ENCODE results near the gene PET100. TPM values are rescaled to one million over a fixed set of nuclear protein-coding genes. Genes with fewer than 3 reads are reported as not detected.
"Not testable (repeated sequence)": the region's sequence is repeated elsewhere in the genome, so short reads cannot be mapped to it uniquely, and the experiment has no call there.

Gene PET100
- total RNA-seq, 3 donors from 2014 or later, result 107 to 132 (median 128) TPM

DNA sequence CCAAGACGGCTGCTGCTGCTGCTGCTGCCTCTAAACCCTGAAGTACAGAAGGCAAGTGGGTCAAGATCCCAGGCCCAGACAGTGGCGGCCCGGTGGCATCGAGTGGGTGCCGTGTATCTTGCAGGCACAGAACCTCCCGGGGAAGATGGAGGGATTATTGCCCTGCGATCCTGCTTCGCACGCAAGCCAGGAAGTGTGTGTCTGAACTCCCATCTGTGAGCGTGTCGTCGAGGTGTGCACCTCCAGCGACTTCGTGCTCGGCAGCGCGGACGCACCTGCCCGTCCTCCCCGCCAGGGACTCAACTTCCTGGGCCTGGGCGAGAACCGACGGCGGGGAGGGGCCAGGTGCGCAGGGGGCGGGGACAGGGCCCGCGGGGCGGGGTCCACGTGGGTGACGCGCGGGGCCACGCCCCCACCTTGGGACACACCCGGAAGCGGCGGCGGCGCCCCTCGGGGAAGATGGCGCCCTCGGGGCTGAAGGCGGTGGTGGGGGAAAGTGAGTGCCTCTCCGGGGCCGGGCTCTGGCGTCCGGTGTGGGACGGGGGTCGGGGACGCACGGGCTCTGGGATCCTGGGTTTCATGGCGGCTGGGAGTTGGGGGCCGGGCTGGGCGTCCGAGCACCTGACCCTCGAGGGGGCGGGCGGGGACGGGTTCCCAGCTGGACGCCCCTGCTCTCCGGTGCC lies 7.2 kb downstream of the PET100 start, which contains the start of gene STXBP2:
Gene STXBP2, plus strand, starts transcription at position 420 of the 683 bp plus-strand sequence. Its CDS starts 40 bp downstream, at position 460.
- Mint-ChIP-seq H3K27me3 (ENCODE audit: low read depth) (no peaks in the 10 kb centered on the region), H3K9me3 (no peaks in the 10 kb centered on the region), H3K4me1 (ENCODE audit: low read depth) (peaks cover 32% of the 10 kb centered on the region), H3K4me3 (peak within 1 kb of the TSS; percentile 84), H3K36me3 (ENCODE audit: insufficient read depth) (peaks cover 5% of the 10 kb centered on the region)
- ATAC-seq (peak; percentile 95 to 96), DNase-seq (peak; percentile 93)

DNA sequence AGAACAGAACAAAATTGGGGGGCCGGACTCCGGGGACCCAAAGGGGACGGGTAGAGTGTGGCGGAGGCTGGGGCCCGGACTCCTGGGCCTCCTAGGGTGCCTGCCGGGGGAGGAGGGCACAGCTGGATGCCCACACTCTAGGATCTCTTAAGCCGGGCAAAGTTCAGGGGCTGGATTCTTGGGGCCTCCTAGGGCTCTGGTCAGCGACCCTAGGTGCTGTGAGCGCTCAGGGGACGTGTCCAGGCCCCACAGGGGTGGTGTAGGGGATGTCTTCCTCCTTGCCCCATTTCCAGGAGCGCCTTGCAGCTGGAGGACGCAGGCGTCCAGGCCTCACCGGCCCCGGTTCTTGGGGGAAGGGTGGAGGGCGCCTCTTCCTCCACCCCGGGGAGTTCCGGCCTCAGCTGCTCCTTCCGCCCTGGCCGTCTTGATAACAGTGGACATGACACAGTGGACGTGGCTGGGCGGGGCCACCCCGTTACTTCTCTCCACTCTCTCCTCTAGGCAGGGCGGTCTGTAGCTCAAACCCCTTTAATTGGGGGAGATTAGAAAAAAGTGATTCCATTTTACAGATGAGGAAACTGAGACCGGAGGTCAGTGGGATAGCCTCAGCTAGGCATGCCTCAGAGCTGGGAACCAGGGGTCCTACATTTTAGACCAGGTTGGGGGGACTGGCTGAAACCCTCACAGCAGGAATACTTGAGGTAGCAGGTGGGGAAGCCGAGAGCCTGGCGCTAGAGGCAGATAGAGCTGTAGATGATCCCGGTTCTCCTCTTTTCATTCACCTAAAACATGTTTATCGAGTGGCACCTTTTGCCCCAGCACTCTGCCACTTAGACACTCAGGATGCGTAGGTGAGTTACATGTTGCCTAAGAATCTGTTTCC lies 8.0 kb downstream of the PET100 start:
- Mint-ChIP-seq H3K27me3 (ENCODE audit: low read depth) (no peaks in the 10 kb centered on the region), H3K9me3 (no peaks in the 10 kb centered on the region), H3K36me3 (ENCODE audit: insufficient read depth) (peaks cover 3% of the 10 kb centered on the region), H3K4me3 (peak overlapping the region; percentile 84), H3K4me1 (ENCODE audit: low read depth) (peaks cover 32% of the 10 kb centered on the region)
- DNase-seq (no peak), ATAC-seq (peak; percentile 15 to 36)

DNA sequence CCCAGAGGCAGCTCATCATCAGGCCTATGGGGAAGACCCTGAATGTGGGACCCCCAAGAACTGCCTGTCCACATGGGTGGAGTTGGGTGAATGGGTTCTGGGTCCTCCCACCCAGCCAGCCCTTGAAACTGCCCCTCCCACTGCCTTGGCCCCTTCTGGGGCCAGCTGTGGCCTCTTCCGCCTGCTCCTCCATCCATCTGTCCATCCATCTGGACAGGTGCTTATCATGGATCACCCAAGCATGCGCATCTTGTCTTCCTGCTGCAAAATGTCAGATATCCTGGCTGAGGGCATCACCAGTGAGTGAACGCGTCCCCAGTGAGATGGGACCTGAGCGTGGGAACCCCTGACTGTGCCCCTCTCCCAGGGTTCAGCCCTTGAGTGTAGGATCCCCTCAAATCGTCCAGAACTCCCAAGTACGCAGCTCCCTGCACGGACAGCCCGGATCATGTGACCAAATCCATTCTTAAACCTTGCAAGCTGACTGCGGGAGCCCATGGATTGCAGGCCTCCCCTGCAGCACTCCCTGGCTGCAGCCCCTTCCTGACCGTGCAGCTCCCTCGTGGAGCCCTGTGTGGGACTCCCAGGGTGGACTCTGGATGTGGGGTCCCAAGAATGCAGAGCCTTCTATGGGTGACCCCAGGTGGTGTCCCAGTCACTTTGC lies 9.3 kb downstream of the PET100 start:
- DNase-seq (no peak), ATAC-seq (no peak)
- no peaks in the 10 kb centered on the region for H3K27me3 Mint-ChIP-seq (ENCODE audit: low read depth)
- H3K4me1 Mint-ChIP-seq (ENCODE audit: low read depth), result peaks cover 32% of the 10 kb centered on the region
- peaks cover 3% of the 10 kb centered on the region for H3K36me3 Mint-ChIP-seq (ENCODE audit: insufficient read depth)
- H3K9me3 Mint-ChIP-seq, result no peaks in the 10 kb centered on the region
- peak overlapping the region; percentile 61 for H3K4me3 Mint-ChIP-seq

DNA sequence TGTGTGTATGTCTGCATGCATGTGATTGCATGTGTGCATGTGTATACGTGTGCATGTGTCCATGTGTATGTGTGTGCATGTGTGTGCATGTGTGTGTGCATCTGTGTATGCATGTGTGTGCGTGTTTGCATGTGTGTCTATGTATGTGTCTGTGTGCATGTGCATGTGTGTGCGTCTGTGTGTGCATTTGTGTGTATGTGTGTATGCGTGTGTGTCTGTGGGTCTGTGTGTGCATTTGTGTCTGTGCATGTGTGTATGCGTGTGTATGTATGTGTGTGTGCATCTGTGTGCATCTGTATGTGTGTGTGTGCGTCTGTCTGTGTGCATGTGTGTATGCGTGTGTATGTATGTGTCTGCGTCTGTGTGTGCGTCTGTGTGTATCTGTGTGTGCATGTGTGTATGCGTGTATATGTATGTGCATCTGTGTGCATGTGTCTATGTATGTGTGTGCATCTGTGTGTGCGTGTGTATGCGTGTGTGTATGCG lies 10.3 kb downstream of the PET100 start:
- H3K4me1 Mint-ChIP-seq (ENCODE audit: low read depth), result peaks cover 32% of the 10 kb centered on the region
- peak overlapping the region; percentile 35 for H3K4me3 Mint-ChIP-seq
- DNase-seq (no peak), ATAC-seq (no peak)
- H3K9me3 Mint-ChIP-seq, result no peaks in the 10 kb centered on the region
- peaks cover 7% of the 10 kb centered on the region for H3K36me3 Mint-ChIP-seq (ENCODE audit: insufficient read depth)
- H3K27me3 Mint-ChIP-seq (ENCODE audit: low read depth), result no peaks in the 10 kb centered on the region

DNA sequence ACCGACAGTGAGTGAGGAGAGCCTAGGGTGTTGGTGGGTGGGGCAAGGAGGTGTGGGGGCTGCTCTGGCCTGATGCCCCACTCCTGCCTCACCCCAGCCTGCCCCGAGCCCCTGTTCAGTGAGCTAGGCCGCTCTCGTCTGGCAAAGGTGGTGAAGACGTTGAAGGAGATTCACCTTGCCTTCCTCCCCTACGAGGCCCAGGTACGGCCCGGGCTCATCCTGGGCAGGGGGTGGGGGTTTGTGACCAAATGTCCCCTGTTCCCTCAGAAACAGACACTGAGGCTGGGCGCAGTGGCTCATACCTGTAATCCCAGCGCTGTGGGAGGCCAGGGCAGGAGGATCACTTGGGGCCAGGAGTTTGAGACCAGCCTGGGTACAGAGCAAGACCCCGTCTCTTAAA lies 11.2 kb downstream of the PET100 start:
- no peak overlapping the region for H3K4me3 Mint-ChIP-seq
- DNase-seq, result no peak
- no peaks in the 10 kb centered on the region for H3K9me3 Mint-ChIP-seq
- peaks cover 29% of the 10 kb centered on the region for H3K4me1 Mint-ChIP-seq (ENCODE audit: low read depth)
- peaks cover 9% of the 10 kb centered on the region for H3K36me3 Mint-ChIP-seq (ENCODE audit: insufficient read depth)
- ATAC-seq, result no peak
- H3K27me3 Mint-ChIP-seq (ENCODE audit: low read depth), result no peaks in the 10 kb centered on the region

DNA sequence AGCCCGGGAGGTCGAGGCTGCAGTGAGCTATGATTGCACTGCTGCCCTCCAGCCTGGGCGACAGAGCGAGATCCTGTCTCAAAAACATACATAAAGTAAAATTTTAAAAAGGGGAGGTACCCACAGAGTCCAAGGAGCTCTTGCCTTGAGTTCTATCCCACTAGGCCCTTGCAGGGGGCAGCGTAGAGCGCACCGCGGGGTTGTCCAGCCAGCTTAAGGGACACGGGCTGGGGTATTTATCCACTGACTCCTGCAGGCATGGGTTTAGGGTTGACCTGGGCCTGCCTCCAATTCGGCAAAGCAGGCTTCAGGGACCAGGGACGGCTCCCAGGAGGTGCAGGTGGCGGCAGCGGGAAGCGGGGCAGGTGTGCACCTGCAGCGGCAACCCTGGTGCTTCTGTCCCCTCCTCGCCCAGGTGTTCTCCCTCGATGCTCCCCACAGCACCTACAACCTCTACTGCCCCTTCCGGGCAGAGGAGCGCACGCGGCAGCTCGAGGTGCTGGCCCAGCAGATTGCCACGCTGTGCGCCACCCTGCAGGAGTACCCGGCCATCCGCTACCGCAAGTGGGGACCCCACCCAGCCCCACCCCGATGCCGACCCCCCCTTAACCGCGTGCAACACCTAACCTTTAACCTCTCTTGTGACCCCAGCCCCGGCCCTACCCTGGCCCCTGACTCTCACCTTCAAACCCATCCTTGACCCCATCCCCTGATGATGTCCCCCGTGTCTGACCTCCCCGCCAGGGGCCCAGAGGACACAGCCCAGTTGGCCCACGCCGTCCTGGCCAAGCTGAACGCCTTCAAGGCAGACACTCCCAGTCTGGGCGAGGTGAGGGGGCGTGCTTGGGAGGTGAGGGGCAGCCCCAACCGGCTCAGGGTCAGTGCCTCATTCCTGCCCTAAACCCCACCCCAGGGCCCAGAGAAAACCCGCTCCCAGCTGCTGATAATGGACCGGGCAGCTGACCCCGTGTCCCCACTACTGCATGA lies 12.0 kb downstream of the PET100 start:
- Mint-ChIP-seq H3K36me3 (ENCODE audit: insufficient read depth) (peaks cover 10% of the 10 kb centered on the region), H3K9me3 (no peaks in the 10 kb centered on the region), H3K4me1 (ENCODE audit: low read depth) (peaks cover 27% of the 10 kb centered on the region), H3K4me3 (no peak overlapping the region), H3K27me3 (ENCODE audit: low read depth) (no peaks in the 10 kb centered on the region)
- DNase-seq (no peak), ATAC-seq (no peak)

DNA sequence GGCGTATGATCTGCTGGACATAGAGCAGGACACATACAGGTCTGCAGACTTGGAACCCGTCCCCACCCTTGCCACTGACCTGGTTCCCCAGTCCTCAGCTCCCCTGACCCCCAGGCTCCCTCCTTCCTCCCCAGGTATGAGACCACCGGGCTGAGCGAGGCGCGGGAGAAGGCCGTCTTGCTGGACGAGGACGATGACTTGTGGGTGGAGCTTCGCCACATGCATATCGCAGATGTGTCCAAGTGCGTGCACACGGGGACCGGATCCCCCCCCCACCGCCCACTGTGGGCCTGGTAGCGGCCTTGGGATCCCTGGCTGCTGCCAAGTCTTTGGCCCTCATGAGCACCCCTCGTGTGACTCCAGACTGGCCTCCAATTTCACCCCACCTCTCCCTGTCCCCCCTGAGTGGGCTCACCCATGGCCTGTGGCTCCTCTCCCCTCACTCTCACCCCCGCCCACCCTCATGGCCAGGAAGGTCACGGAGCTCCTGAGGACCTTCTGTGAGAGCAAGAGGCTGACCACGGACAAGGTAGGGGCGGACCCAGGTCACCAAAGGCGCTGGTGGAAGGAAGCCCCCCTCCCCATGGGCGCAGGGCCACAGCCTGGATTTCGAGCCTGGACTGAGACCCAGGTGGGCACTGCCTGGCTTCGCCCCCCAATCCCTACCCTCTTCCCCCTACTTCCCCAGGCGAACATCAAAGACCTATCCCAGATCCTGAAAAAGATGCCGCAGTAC lies 12.9 kb downstream of the PET100 start:
- no peak for ATAC-seq
- H3K4me3 Mint-ChIP-seq, result no peak overlapping the region
- no peaks in the 10 kb centered on the region for H3K27me3 Mint-ChIP-seq (ENCODE audit: low read depth)
- no peak for DNase-seq
- H3K9me3 Mint-ChIP-seq, result no peaks in the 10 kb centered on the region
- peaks cover 10% of the 10 kb centered on the region for H3K36me3 Mint-ChIP-seq (ENCODE audit: insufficient read depth)
- H3K4me1 Mint-ChIP-seq (ENCODE audit: low read depth), result peaks cover 25% of the 10 kb centered on the region

DNA sequence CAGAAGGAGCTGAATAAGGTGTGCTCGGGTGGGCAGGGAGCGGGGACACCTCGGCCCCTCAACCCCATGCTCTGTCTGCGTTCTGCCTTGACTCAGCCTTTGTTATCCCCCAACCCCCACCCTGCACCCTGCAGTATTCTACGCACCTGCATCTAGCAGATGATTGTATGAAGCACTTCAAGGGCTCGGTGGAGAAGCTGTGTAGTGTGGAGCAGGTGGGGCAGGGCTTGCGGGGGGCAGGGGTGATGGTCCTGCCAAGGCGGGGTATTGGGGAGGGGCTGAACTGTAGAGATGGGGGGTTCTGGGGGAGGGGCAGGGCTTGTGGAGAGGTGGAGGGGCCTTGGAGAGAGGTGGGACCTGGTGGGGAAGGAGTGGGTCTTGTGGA lies 13.4 kb downstream of the PET100 start:
- no peaks in the 10 kb centered on the region for H3K27me3 Mint-ChIP-seq (ENCODE audit: low read depth)
- no peak overlapping the region for H3K4me3 Mint-ChIP-seq
- peaks cover 10% of the 10 kb centered on the region for H3K36me3 Mint-ChIP-seq (ENCODE audit: insufficient read depth)
- no peak for ATAC-seq
- DNase-seq, result no peak
- H3K4me1 Mint-ChIP-seq (ENCODE audit: low read depth), result peaks cover 22% of the 10 kb centered on the region
- no peaks in the 10 kb centered on the region for H3K9me3 Mint-ChIP-seq

DNA sequence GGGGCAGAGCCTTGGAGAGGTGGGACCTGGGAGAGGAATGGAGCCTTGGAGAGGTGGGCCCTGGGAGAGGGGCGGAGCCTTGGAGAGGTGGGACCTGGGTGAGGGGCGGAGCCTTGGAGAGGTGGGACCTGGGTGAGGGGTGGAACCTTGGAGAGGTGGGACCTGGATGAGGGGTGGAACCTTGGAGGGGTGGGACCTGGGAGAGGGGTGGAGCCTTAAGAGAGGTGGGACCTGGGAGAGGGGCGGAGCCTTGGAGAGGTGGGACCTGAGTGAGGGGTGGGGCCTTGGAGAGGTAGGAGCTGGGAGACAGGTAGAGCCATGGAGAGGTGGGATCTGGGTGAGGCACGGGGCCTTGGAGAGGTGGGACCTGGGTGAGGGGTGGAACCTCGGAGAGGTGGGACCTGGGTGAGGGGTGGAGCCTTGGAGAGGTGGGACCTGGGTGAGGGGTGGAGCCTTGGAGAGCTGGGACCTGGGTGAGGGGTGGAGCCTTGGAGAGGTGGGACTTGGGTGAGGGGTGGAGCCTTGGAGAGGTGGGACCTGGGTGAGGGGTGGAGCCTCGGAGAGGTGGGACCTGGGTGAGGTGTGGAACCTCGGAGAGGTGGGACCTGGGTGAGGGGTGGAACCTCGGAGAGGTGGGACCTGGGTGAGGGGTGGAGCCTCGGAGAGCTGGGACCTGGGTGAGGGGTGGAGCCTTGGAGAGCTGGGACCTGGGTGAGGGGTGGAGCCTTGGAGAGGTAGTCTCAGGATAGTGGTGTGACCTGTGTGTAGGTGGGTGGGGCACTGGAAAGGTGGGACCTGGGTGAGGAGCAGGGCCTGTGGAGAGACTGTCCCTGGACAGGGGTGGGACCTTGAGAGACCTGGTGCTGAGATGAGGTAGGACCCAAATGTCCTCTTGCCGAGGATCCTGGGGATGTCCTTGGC lies 14.3 kb downstream of the PET100 start:
- peaks cover 16% of the 10 kb centered on the region for H3K4me1 Mint-ChIP-seq (ENCODE audit: low read depth)
- H3K4me3 Mint-ChIP-seq; H3K27me3 Mint-ChIP-seq (ENCODE audit: low read depth); H3K9me3 Mint-ChIP-seq; H3K36me3 Mint-ChIP-seq (ENCODE audit: insufficient read depth); ATAC-seq; DNase-seq: not testable (repeated sequence)

DNA sequence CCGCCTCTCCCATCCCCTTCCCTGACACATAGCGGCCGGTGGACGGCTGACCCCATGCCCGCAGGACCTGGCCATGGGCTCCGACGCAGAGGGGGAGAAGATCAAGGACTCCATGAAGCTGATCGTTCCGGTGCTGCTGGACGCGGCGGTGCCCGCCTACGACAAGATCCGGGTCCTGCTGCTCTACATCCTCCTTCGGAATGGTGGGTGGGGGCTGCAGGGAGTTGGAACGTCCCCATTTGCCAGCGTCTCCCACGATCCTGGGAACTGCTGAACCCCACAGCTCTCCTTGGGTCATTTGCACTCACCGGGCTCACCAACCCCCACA lies 14.9 kb downstream of the PET100 start:
- ATAC-seq (no peak), DNase-seq (no peak)
- Mint-ChIP-seq H3K4me3 (no peak overlapping the region), H3K4me1 (ENCODE audit: low read depth) (peaks cover 10% of the 10 kb centered on the region), H3K9me3 (no peaks in the 10 kb centered on the region), H3K27me3 (ENCODE audit: low read depth) (no peaks in the 10 kb centered on the region), H3K36me3 (ENCODE audit: insufficient read depth) (peaks cover 8% of the 10 kb centered on the region)

DNA sequence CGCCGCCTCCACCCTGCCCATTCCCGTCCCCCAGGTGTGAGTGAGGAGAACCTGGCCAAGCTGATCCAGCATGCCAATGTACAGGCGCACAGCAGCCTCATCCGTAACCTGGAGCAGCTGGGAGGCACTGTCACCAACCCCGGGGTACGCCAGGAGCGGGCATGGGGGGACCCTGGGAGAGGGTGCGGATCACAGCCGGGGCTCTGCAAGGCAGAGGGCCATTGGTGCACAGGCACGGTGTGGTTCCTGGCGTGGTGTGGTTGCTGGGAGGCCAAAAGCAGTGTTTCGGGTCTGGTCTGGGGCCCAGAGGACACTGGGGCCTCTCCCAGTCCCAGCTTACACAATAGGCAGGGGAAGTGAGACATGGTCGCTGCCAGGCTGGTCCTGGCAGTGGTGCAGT lies 15.6 kb downstream of the PET100 start:
- Mint-ChIP-seq H3K27me3 (ENCODE audit: low read depth) (no peaks in the 10 kb centered on the region), H3K4me3 (no peak overlapping the region), H3K36me3 (ENCODE audit: insufficient read depth) (peaks cover 8% of the 10 kb centered on the region), H3K4me1 (ENCODE audit: low read depth) (peaks cover 4% of the 10 kb centered on the region), H3K9me3 (no peaks in the 10 kb centered on the region)
- no peak for DNase-seq
- ATAC-seq, result no peak

DNA sequence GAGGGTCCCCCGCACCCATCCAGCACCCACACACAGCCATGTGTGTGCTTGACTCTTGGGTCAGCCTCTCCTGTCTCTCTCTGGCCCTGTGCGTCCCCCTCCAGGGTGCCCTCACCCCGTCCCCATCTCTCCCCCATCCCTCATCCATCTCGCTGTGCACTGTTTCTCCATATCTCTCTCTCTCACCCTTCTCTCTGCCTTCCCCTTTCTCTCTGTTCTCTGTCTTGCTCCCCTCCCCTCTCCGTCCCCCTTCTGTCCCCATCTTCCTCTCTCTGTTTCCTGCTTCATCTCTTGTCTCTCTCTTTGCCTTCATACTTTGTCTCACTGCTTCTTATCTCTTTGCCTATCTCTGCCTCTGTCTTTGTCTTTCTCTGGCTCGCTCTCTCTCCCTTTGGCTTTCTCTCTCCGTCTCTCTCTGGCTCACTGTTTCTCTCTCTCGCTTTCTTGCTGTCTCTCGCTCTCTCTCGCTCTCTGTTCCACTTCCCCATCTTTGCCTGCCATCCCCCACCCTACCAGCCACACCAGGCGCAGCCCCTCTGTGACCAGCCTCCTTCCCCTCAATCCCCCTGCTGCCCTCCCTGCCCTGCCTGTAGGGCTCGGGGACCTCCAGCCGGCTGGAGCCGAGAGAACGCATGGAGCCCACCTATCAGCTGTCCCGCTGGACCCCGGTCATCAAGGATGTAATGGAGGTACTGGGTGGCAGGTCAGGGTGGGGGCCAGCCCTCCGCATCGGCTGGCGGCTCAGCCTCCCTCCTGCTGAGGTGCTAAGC lies 16.2 kb downstream of the PET100 start:
- H3K36me3 Mint-ChIP-seq (ENCODE audit: insufficient read depth), result peaks cover 8% of the 10 kb centered on the region
- no peaks in the 10 kb centered on the region for H3K4me1 Mint-ChIP-seq (ENCODE audit: low read depth)
- no peak overlapping the region for H3K4me3 Mint-ChIP-seq
- H3K9me3 Mint-ChIP-seq, result no peaks in the 10 kb centered on the region
- no peak for DNase-seq
- no peak for ATAC-seq
- no peaks in the 10 kb centered on the region for H3K27me3 Mint-ChIP-seq (ENCODE audit: low read depth)
